Measurements from ENCODE around the gene SLCO2B1. TPM values are rescaled to one million over a fixed set of nuclear protein-coding genes. Genes with fewer than 3 reads are reported as not detected.

The SLCO2B1 gene
- total RNA-seq, 1 donor from 2014 or later, result 5.7 TPM

DNA sequence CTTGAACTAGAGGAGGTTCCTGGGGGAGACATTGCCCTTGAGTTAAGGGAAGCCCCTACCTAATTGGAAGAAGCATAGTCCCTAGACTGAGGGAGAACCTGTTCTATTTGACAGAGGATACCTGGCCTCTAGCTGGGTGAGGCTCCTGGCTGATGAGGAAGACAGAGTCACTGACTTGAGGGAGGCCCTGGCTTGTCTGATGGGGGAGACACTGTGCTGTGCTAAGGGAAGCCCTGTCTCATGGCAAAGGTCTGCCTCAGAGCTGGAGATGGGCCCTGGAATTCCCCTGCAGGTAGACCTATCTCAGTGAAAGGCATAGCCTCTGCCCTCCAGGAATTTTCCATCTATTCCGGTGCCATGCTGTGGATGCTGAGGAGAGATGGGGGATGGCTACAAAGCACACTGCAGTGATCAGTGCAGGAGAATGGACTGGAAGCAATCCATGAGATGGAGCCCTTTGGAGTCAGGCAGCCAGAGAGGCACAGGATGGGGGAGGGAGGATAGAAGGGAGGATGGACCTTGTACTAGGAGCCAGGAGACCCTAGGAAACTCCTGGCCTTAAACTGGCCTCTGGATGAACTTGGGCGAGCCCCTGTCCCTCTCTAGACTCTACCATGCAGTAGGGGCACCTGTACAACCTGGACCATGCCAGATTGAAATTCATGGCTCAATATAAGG is 39.9 kb downstream of the SLCO2B1 start:
- FAIRE-seq (no peak), DNase-seq (ENCODE audit: low spot score in 2 of 2) (no peak)

- no peak for DNase-seq (ENCODE audit: low spot score in 2 of 2)
- no peak for FAIRE-seq
Measured at GRCh38 chr11:75191330-75191717, 40.4 kb downstream of the SLCO2B1 start.

DNA sequence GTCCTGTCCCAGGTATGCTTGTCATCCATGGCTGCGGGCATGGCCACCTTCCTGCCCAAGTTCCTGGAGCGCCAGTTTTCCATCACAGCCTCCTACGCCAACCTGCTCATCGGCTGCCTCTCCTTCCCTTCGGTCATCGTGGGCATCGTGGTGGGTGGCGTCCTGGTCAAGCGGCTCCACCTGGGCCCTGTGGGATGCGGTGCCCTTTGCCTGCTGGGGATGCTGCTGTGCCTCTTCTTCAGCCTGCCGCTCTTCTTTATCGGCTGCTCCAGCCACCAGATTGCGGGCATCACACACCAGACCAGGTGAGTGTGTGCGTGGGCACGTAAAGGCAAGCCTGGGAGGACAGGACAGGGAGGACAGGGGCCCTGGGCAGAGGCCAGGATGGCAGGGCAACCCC is 42.4 kb downstream of the SLCO2B1 start:
- DNase-seq (ENCODE audit: low spot score in 2 of 2) (no peak), FAIRE-seq (no peak)

DNA sequence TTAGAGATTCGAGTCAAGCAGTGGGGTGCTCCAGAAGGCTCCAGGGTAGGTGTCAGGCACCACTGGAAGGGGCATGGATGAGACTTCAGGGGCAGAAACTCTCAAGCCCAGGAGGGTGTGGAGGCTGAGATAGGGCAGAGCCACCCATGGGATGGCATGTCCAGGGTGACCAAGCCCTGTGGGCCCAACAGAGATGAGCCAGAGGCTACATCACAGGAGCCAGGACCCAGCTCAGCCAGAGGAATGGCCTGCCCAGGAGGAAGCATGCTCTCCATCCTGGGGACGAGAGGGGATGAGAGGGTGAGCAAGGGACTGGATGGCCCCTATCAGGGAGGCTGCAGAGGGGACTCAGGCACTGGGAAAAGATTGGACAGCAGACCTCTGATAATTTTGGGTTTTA is 42.8 kb downstream of the SLCO2B1 start:
- DNase-seq (ENCODE audit: low spot score in 2 of 2) (no peak), FAIRE-seq (no peak)

GRCh38 chr11:75194147-75194546 is 43.2 kb downstream of the SLCO2B1 start:
- no peak for DNase-seq (ENCODE audit: low spot score in 2 of 2)
- FAIRE-seq, result no peak

DNA sequence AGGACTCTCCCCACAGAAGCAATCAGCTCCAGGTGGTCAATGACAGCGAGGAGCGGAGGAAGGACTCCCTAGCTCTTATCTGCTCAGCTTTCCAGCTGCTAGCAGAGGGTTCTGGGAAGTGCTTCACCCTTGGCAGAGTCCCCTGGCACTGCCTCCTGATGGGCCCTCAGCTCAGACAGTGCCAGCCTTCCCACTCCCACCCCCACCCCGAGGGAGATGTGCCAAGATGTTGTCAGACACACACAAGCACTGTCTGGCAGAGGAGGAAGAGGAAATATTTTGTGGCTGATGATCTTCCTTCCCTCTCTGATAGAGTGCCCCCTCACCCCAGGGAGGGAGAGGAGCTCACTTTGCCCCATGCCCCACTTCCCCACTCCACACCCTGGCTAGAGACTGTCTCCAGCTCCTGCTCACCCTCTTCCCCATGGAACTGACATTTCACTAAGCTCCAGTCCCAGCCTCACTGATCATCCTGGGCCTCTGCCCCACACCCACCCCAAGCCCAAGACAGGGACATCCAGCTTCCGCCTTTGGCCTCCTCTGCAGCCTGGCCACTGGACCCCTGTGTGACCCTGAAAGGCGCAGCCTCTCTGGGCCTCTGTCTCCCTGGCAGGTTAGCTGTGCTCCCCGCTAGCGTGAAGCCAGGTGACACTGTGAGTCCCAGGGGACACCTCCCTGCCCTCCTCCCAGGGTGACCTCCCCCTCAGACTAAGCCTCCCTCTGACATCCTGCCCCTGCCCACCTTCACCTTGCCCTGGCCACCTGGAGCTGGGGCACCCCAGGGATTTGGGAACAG is 44.5 kb downstream of the SLCO2B1 start:
- FAIRE-seq (no peak), DNase-seq (ENCODE audit: low spot score in 2 of 2) (peak; percentile 17 to 60)

- no peak for DNase-seq (ENCODE audit: low spot score in 2 of 2)
- no peak for FAIRE-seq
Measured at GRCh38 chr11:75196426-75196825, 45.5 kb downstream of the SLCO2B1 start.

- no peak for FAIRE-seq
Measured at GRCh38 chr11:75197512-75198277, 46.8 kb downstream of the SLCO2B1 start.

DNA sequence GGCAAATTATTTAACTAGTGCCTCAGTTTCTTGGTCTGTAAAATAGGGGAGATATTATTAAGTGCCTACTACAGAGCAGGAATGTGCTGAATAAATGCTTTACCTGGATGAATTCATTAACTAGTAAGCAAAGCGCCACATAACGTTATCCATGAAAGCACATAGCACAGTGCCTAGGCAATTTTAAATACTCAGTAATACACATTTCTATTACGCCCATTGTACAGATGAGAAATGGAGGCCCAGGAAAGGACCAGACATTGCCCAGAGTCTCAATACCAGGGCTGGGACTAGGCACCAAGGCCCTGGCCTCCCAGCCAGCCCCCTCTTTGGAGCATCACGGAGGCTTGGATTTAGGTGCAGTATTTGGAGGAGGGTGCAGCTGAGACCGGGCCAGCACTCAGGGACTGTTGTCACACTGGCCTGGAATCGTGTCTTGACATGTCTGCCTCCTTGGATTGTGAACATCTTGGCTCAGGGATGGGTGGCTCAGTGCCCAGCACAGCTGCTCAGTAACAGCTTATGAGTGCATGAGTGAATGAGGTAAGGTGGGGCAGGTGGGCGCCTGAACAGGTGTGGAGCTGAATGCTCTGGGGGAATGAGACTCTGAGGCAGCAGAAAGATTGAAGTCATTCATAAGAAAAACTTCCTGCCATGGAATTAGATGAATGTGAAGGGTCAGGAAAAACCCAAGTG is 47.5 kb downstream of the SLCO2B1 start:
- FAIRE-seq, result no peak
- no peak for DNase-seq (ENCODE audit: low spot score in 2 of 2)

More at GRCh38 chr11:75197512-75198277, 46.8 kb downstream of the SLCO2B1 start:
- no peak for DNase-seq (ENCODE audit: low spot score in 2 of 2)

GRCh38 chr11:75199412-75199955 is 48.6 kb downstream of the SLCO2B1 start:
- FAIRE-seq (no peak), DNase-seq (ENCODE audit: low spot score in 2 of 2) (no peak)

DNA sequence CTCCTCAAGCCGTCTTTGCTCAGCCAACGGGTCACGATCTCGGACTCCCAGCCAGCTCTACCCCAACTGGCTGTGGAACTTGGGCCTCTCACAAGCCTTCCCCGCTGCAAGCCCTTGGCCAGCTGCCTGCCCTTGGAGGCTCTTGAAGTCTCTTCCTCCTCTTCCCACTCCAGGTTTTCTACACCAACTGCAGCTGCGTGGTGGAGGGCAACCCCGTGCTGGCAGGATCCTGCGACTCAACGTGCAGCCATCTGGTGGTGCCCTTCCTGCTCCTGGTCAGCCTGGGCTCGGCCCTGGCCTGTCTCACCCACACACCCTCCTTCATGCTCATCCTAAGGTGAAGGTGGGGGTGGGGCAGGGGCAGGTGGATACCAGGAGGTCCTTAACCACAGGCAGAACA is 49.1 kb downstream of the SLCO2B1 start:
- no peak for DNase-seq (ENCODE audit: low spot score in 2 of 2)
- FAIRE-seq, result no peak

DNA sequence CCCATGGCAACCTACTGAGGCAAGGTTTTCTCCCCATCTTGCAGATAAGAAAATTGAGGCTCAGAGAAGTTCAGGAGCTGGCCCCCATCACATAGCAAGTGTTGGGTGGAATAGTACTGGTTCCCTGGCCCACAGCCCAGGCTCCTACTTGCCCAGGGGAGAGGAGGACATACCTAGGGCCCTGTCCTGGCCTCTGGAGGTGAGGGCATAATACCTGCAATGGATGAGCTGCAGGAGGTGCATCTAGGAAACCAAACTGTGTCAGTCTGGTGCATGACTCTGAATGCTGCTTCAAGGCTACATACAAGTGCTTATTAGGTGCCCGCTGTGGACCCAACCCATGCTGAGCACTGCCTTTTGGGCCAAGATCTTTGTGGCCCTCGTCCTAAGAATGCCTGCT is 49.6 kb downstream of the SLCO2B1 start:
- no peak for FAIRE-seq

DNA sequence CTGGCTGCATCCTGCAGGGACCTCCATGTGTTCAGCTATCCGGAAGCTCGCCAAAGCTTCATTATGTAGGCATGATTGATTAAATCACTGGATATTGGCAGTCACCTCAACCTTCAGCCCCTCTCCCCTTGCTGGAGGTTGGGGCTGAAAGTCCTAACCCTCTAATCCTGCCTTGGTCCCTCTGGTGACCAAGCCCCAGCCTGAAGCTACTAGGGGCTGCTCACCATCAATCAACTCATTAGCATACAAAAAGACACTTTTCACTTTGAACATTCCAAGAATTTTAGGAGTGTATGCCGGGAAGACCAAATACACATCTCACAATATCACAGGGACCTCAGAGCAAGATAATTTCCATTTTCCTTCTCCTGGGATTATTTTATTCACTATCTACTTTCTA is 50.9 kb downstream of the SLCO2B1 start:
- FAIRE-seq, result no peak
- no peak for DNase-seq (ENCODE audit: low spot score in 2 of 2)

More for the DNA sequence above, 49.6 kb downstream of the SLCO2B1 start:
- DNase-seq (ENCODE audit: low spot score in 2 of 2), result no peak

DNA sequence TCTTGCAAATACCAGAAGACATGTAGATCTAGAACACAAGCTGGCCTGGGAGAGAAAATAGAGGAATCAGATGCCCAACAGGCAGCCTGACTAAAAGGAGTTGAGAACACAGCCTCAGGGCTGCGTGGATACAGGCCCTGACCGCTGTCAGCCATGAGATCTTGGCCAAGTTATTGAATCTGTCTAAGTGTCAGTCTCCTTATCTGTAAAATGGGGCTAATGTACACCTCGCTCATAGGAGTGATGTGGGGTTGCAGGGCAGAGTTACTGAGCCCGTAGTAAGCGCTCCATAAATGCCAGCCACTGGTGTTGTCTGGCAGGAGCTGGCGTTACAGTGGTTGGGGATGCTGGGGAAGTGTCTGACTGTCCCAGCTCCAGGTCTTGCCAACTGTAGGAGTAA is 51.3 kb downstream of the SLCO2B1 start:
- no peak for DNase-seq (ENCODE audit: low spot score in 2 of 2)
- no peak for FAIRE-seq

DNA sequence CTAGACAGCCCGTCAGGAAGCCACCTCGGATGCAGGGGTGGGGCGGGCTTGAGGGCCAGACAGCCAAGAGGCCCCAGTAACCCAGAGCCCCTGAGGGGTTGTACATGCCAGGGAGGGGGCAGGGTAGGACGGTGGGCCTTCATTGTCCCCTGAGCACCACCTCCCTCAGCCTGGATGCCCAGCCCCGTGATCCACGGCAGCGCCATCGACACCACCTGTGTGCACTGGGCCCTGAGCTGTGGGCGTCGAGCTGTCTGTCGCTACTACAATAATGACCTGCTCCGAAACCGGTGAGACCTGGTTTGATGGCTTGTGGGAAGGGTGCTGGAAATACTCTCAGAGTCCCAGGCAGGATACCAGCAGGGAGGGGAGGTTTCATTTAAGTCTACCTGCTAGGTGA is 52.2 kb downstream of the SLCO2B1 start:
- no peak for DNase-seq (ENCODE audit: low spot score in 2 of 2)
- no peak for FAIRE-seq

DNA sequence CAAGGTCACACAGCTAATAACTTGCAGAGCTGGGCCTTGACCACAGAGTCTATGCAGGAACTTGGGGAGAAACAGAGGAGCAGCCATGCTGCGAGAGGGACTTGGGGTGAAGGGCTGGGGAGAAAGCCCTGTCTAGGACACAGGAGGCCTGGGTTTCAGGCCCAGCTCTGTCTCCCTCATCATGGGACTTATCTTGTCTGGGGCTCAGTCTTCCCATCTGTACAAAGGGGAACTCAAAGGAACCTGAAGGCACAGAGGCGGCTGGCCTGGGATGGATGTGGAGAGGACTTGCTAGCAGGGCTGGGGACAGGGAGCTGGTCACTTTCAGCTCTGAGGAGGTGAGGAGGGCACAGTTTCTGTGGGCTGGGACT is 52.7 kb downstream of the SLCO2B1 start:
- DNase-seq (ENCODE audit: low spot score in 2 of 2) (no peak), FAIRE-seq (no peak)

DNA sequence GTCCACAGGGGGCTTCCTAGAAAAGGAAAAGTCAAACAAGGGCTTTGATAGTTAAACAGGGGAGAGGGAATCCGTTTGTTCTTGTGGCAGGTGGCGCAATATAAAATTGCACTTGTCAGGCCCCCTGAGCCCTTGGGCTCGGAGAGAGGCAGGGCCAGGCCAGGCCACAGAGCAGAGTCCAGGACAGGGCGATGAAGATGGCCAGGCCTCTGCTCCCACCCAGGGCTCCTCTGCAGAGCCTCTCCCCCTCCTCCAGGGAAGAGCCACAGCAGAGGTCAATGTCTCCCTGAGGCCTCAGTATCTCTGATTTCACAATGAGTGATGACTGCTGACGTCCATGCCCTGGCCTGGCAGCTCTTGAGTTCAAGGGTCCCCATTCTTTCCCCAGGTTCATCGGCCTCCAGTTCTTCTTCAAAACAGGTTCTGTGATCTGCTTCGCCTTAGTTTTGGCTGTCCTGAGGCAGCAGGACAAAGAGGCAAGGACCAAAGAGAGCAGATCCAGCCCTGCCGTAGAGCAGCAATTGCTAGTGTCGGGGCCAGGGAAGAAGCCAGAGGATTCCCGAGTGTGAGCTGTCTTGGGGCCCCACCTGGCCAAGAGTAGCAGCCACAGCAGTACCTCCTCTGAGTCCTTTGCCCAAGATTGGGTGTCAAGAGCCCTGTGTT is 53.2 kb downstream of the SLCO2B1 start:
- FAIRE-seq (no peak), DNase-seq (ENCODE audit: low spot score in 2 of 2) (no peak)

- DNase-seq (ENCODE audit: low spot score in 2 of 2), result peak; percentile 24 to 75
- FAIRE-seq, result no peak
Measured at GRCh38 chr11:75204685-75205563, 54.0 kb downstream of the SLCO2B1 start.

- FAIRE-seq (no peak), DNase-seq (ENCODE audit: low spot score in 2 of 2) (no peak)
Measured at GRCh38 chr11:75205564-75206020, 54.7 kb downstream of the SLCO2B1 start.

Data from frontal cortex (tissue), 4 donors.